Peyer's patch (tissue), 4 donors: ENCODE results near the gene CAPS2.

Source experiments
- CTCF ChIP-seq, 6 experiments: fragments of 450-650 bp in 4 of 6; fragments of 200-600 bp in 2 of 6; sonication (generic) in 1 of 6; IDR thresholded peaks; one replicate each; pipeline ENCODE4 v1.5.1; 2017 to 2019; ENCODE audit warnings: antibody characterized with exemption in 6 of 6, mild to moderate bottlenecking in 3 of 6, moderate library complexity in 1 of 6
- POLR2A ChIP-seq, 2 donors: fragments of 450-650 bp; IDR thresholded peaks; one replicate each; pipeline ENCODE4 v1.5.1; 2017; ENCODE audit warnings: antibody characterized with exemption in 2 of 2, mild to moderate bottlenecking in 2 of 2, moderate library complexity in 2 of 2

GRCh38 chr12:75269209-75269608 is 60.9 kb downstream of the CAPS2 start:
- no peak for TF ChIP-seq CTCF (IDR thresholded peaks at IDR 0.05)
- TF ChIP-seq POLR2A (IDR thresholded peaks at IDR 0.05): no peak
